HepG2 (cell line): Measurements from ENCODE around the gene COPZ2. TPM values are rescaled to one million over a fixed set of nuclear protein-coding genes. Genes with fewer than 3 reads are reported as not detected.

Source experiments
- ATAC-seq: fragments of 200-7000 bp; cut with Tn5 transposase; 3 replicates; pipeline ENCODE4 v1.9.1; 2020; ENCODE audit warnings: mild to moderate bottlenecking, moderate library complexity
- BruUV-seq: library from RNA; stranded (reverse); fragments of 400-500 nt; replicated peaks from 2 replicates; lab custom pipeline; 2021; lab: Mats Ljungman, UMichigan
- CTCF ChIA-PET: fragments of 300-600 bp; formaldehyde crosslinking; extraction: SDS; loops from one replicate; lab custom pipeline; 2021; ENCODE audit warnings: low total read pairs, inconsistent platforms, low intra/inter-chr PET ratio; lab: Yijun Ruan, JAX
- POLR2A ChIA-PET: fragments of 350-600 bp; sonication (Branson Sonifier 250); formaldehyde crosslinking; loops from one replicate; lab custom pipeline; 2020; ENCODE audit warnings: antibody characterized with exemption, inconsistent platforms; lab: Yijun Ruan, JAX
- DNase-seq: peaks from one replicate; pipeline ENCODE4 v3.0.0-alpha.2; 2015; ENCODE audit warnings: low spot score
- FAIRE-seq: peaks from 3 replicates; lab custom pipeline; 2011; peaks lifted over from hg19 to GRCh38; lab: Jason Lieb, UNC
- H2AFZ ChIP-seq: one replicate; pipeline ENCODE4 v1.6.1; 2011; ENCODE audit warnings: low read length, inconsistent platforms
- H3K27ac ChIP-seq: fragments of 300-600 bp; 3 replicates; pipeline ENCODE4 v1.8.0; 2011; ENCODE audit warnings: mixed run types, mild to moderate bottlenecking, mixed read lengths, low read length, inconsistent platforms; ENCODE audit not compliant: insufficient read depth; ENCODE audit errors: extremely low read length
- H3K27me3 ChIP-seq, 2 experiments: fragments of 200-600 bp in 1 of 2; 2 replicates in 1 of 2; 3 replicates in 1 of 2; pipeline versions ENCODE4 v1.6.0 to v1.8.0; 2011; ENCODE audit warnings: low read length in 2 of 2, mild to moderate bottlenecking in 2 of 2, moderate library complexity in 2 of 2, inconsistent platforms in 1 of 2; ENCODE audit not compliant: insufficient read depth in 2 of 2, control insufficient read depth in 1 of 2
- H3K36me3 ChIP-seq, 2 experiments: fragments of 200-600 bp in 1 of 2; replicated peaks in 1 of 2; 2 replicates in 1 of 2; 3 replicates in 1 of 2; pipeline versions ENCODE4 v1.5.1 to v1.8.0; 2011; ENCODE audit warnings: low read length in 2 of 2, inconsistent platforms in 1 of 2; ENCODE audit not compliant: insufficient read depth in 2 of 2, control insufficient read depth in 1 of 2
- H3K4me1 ChIP-seq: 2 replicates; pipeline ENCODE4 v1.5.1; 2012; ENCODE audit warnings: low read length, inconsistent platforms; ENCODE audit not compliant: insufficient read depth
- H3K4me2 ChIP-seq: 2 replicates; pipeline ENCODE4 v1.6.0; 2011; ENCODE audit warnings: low read depth, low read length, inconsistent platforms
- H3K4me3 ChIP-seq, 3 experiments: fragments of 200-600 bp in 1 of 3; sonication (generic), shearing (Covaris generic) in 1 of 3; replicated peaks in 1 of 3; 2 replicates each; pipeline ENCODE4 v1.5.1; 2011 to 2016; ENCODE audit warnings: low read length in 3 of 3, inconsistent platforms in 2 of 3, low read depth in 2 of 3, mild to moderate bottlenecking in 2 of 3, control low read depth in 1 of 3, mixed read lengths in 1 of 3; ENCODE audit not compliant: insufficient read depth in 1 of 3
- H3K79me2 ChIP-seq: one replicate; pipeline ENCODE4 v1.6.1; 2011; ENCODE audit warnings: low read length, inconsistent platforms; ENCODE audit not compliant: insufficient read depth
- H3K9ac ChIP-seq: 2 replicates; pipeline ENCODE4 v1.6.0; 2011; ENCODE audit warnings: mild to moderate bottlenecking, low read depth, low read length, inconsistent platforms; ENCODE audit not compliant: insufficient read depth
- H3K9me3 ChIP-seq: 2 replicates; pipeline ENCODE4 v1.5.1; 2012; ENCODE audit warnings: mild to moderate bottlenecking, low read length
- H4K20me1 ChIP-seq: 2 replicates; pipeline ENCODE4 v1.6.0; 2011; ENCODE audit warnings: inconsistent platforms, mild to moderate bottlenecking, low read length, moderate library complexity; ENCODE audit not compliant: insufficient read depth
- POLR2A ChIP-seq, 2 experiments: IDR thresholded peaks; 2 replicates each; pipeline ENCODE4 v1.6.1; 2011; ENCODE audit warnings: low read depth in 2 of 2, low read length in 2 of 2, mild to moderate bottlenecking in 1 of 2, moderate library complexity in 1 of 2; ENCODE audit not compliant: insufficient read depth in 1 of 2
- RBFOX2 ChIP-seq: fragments of 200-400 bp; formaldehyde crosslinking; IDR thresholded peaks from 2 replicates; pipeline ENCODE4 v1.6.1; 2017; ENCODE audit warnings: low read depth, mild to moderate bottlenecking, low read length
- RBM22 ChIP-seq: fragments of 200-400 bp; formaldehyde crosslinking; optimal IDR thresholded peaks from 2 replicates; pipeline ENCODE3; 2017; ENCODE audit warnings: mild to moderate bottlenecking, low read length, moderate library complexity
- ZMYM3 ChIP-seq: sonication (generic); formaldehyde crosslinking; IDR thresholded peaks from 2 replicates; pipeline ENCODE4 v1.5.1; 2020; ENCODE audit warnings: mild to moderate bottlenecking, missing genetic modification reagents
- ZNF652 ChIP-seq: IDR thresholded peaks from 2 replicates; pipeline ENCODE4 v1.6.1; 2016; ENCODE audit warnings: low read depth, borderline replicate concordance
- WGBS: methylation state at CpG from one replicate; pipeline ENCODE4 v1.1.6; 2017; ENCODE audit warnings: low lambda C conversion rate; 5-methylcytosine and 5-hydroxymethylcytosine counted together
- in situ Hi-C: cut with HindIII; loops from 2 replicates; pipeline ENCODE4 v1.10.0; 2017; ENCODE audit warnings: low pct_unique_long_range_greater_than_20kb; ENCODE audit not compliant: extremely low pct_ligation_motif_present
- intact Hi-C: fragments of 100-400 bp; cut with micrococcal nuclease; formaldehyde crosslinking; loops from one replicate; pipeline ENCODE4 v1.10.0; 2022; ENCODE audit not compliant: unreplicated experiment
- polyA plus RNA-seq, 8 experiments: library from polyadenylated mRNA; depleted of rRNA in 3 of 8; stranded (reverse) in 7 of 8; unstranded in 1 of 8; fragments of >200 nt; fragmentation: Illumina TruSeq in 4 of 8; extraction: Trizol in 4 of 8; gene quantifications; 2 replicates each; pipeline versions ENCODE4 v1.2.1 to v1.2.3, GENCODE V29; 2011 to 2016; ENCODE audit warnings: low read depth in 4 of 8, missing spikeins in 1 of 8, mixed read lengths in 1 of 8; ENCODE audit not compliant: insufficient read depth in 1 of 8
- total RNA-seq, 5 experiments: library from RNA; depleted of rRNA; stranded (reverse); fragments of >200 nt; fragmentation: Illumina TruSeq; extraction: Trizol; gene quantifications; 2 replicates each; pipeline ENCODE4 v1.2.3, GENCODE V29; 2016; ENCODE audit warnings: low read depth in 1 of 5
- TF ChIP-seq, protein P1 (sequence below): sonication (generic); formaldehyde crosslinking; IDR thresholded peaks from 2 replicates; pipeline ENCODE4 v1.5.1; 2020; ENCODE audit warnings: mild to moderate bottlenecking, missing genetic modification reagents, borderline replicate concordance

Gene COPZ2
- total and polyA plus RNA-seq, 2 of the 13 experiments (the other 11 are each of a cell fraction or from before 2014, with no cell fraction given) = 0.61 to 1.5 TPM

DNA sequence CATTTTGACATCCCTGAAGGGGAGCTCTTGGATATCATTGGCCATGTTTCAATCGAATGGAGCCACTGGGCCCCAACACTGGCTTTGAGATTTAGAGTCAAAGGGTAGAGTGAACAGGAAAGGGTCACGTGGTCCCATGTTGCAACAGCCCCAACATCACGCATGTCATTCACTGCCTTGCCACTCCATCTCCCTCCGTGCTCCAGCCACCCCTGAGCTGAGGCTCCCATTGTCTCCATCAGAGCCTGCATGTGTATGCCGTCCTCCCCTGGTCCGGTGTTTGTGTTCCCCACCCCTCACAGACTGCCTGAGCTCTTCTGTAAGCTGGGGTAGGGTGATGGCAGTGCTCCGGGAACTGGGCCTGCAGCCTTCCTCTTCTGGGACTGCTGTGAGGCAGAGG, 22.7 kb upstream of the COPZ2 start:
- H3K27me3 ChIP-seq = no peaks in the 10 kb centered on the region
- H3K27ac ChIP-seq = no peak overlapping the region
- 97% methylated on average over 6 of the region's 7 CpGs for WGBS
- no peak overlapping the region for H2AFZ ChIP-seq
- H3K4me2 ChIP-seq = no peak overlapping the region
- intact Hi-C loops (no loop called here), in situ Hi-C loops (no loop called here)
- H4K20me1 ChIP-seq = peaks cover 11% of the 10 kb centered on the region
- CTCF ChIA-PET = no interaction called here
- no peaks in the 10 kb centered on the region for H3K79me2 ChIP-seq
- no peak overlapping the region for H3K4me3 ChIP-seq
- FAIRE-seq (no peak), DNase-seq (no peak), ATAC-seq (no peak)
- H3K9me3 ChIP-seq = no peaks in the 10 kb centered on the region
- TF ChIP-seq, protein P1, sequence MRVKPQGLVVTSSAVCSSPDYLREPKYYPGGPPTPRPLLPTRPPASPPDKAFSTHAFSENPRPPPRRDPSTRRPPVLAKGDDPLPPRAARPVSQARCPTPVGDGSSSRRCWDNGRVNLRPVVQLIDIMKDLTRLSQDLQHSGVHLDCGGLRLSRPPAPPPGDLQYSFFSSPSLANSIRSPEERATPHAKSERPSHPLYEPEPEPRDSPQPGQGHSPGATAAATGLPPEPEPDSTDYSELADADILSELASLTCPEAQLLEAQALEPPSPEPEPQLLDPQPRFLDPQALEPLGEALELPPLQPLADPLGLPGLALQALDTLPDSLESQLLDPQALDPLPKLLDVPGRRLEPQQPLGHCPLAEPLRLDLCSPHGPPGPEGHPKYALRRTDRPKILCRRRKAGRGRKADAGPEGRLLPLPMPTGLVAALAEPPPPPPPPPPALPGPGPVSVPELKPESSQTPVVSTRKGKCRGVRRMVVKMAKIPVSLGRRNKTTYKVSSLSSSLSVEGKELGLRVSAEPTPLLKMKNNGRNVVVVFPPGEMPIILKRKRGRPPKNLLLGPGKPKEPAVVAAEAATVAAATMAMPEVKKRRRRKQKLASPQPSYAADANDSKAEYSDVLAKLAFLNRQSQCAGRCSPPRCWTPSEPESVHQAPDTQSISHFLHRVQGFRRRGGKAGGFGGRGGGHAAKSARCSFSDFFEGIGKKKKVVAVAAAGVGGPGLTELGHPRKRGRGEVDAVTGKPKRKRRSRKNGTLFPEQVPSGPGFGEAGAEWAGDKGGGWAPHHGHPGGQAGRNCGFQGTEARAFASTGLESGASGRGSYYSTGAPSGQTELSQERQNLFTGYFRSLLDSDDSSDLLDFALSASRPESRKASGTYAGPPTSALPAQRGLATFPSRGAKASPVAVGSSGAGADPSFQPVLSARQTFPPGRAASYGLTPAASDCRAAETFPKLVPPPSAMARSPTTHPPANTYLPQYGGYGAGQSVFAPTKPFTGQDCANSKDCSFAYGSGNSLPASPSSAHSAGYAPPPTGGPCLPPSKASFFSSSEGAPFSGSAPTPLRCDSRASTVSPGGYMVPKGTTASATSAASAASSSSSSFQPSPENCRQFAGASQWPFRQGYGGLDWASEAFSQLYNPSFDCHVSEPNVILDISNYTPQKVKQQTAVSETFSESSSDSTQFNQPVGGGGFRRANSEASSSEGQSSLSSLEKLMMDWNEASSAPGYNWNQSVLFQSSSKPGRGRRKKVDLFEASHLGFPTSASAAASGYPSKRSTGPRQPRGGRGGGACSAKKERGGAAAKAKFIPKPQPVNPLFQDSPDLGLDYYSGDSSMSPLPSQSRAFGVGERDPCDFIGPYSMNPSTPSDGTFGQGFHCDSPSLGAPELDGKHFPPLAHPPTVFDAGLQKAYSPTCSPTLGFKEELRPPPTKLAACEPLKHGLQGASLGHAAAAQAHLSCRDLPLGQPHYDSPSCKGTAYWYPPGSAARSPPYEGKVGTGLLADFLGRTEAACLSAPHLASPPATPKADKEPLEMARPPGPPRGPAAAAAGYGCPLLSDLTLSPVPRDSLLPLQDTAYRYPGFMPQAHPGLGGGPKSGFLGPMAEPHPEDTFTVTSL = no peak
- TF ChIP-seq RBFOX2 = peak; percentile 20; the same call in 1 of the 2 replicates
- TF ChIP-seq RBM22 = peak; percentile 21
- 0 out of 4 replicates have a peak, but pooled peaks of 1 of the 2 experiments have one; percentile 41 for TF ChIP-seq POLR2A (IDR thresholded peaks at IDR 0.05; ENCODE audit: insufficient read depth in 1 of 2, low read depth in 2 of 2, low read length in 2 of 2)
- no peak for TF ChIP-seq ZMYM3 (CRISPR knock-in tag)
- 0 out of 2 replicates have a peak, but pooled peaks have one; percentile 12 for TF ChIP-seq ZNF652 (CRISPR knock-in tag)
- BruUV-seq = no TSS peak
- peaks cover 18% of the 10 kb centered on the region for H3K4me1 ChIP-seq
- H3K9ac ChIP-seq = no peak overlapping the region
- POLR2A ChIA-PET = interaction anchor here (1.2 to 3.3 kb wide), 2 partner anchors 11 to 14 kb away, joined by 5 to 22 read pairs; partner anchors contain the start of gene NFE2L1
- peaks cover 50 to 82% of the 10 kb centered on the region in 2 experiments for H3K36me3 ChIP-seq
